D721Med (cell line): ENCODE measurements around the gene SLC7A14.
A peak's percentile ranks its signal among the peaks of the same experiment; 100 is the strongest.

Experiments
- DNase-seq: peaks from one replicate; pipeline ENCODE4 v3.0.0; 2011; ENCODE audit warnings: low spot score; ENCODE audit not compliant: insufficient read length
- FAIRE-seq: peaks from 2 replicates; lab custom pipeline; 2011; peaks lifted over from hg19 to GRCh38; lab: Jason Lieb, UNC
- TF ChIP-seq, protein P1 (sequence below): IDR thresholded peaks from 2 replicates; pipeline ENCODE4 v1.5.1; 2012; ENCODE audit warnings: mild to moderate bottlenecking, control low read depth; ENCODE audit not compliant: insufficient read depth; ENCODE audit errors: missing control alignments

The SLC7A14 gene

DNA sequence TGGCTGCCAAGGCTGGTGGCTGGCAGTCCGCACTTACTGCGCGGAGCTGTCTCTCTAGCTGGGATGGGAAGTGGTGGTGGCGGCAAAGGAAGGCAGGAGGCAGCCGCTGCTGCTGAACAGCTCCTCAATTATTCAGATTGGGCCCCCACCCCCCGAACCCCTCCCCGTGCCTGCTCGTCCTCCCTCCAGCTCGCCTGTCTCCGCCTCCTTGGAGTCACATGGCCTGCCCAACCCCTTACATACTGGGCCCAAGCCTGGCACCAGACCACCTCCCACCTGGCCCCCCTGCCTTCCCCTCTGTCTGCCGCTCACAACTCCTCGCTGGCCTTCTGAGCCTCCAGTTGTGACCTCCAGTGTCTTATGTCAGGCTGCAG, at the start of gene SLC7A14:
SLC7A14 (minus strand) TSS at position 139 of the 374 bp plus-strand sequence. CDS start 59,139 bp downstream, outside the sequence.
- no peak for FAIRE-seq
- DNase-seq: peak; percentile 53
- TF ChIP-seq, protein P1, sequence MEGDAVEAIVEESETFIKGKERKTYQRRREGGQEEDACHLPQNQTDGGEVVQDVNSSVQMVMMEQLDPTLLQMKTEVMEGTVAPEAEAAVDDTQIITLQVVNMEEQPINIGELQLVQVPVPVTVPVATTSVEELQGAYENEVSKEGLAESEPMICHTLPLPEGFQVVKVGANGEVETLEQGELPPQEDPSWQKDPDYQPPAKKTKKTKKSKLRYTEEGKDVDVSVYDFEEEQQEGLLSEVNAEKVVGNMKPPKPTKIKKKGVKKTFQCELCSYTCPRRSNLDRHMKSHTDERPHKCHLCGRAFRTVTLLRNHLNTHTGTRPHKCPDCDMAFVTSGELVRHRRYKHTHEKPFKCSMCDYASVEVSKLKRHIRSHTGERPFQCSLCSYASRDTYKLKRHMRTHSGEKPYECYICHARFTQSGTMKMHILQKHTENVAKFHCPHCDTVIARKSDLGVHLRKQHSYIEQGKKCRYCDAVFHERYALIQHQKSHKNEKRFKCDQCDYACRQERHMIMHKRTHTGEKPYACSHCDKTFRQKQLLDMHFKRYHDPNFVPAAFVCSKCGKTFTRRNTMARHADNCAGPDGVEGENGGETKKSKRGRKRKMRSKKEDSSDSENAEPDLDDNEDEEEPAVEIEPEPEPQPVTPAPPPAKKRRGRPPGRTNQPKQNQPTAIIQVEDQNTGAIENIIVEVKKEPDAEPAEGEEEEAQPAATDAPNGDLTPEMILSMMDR: no peak

DNA sequence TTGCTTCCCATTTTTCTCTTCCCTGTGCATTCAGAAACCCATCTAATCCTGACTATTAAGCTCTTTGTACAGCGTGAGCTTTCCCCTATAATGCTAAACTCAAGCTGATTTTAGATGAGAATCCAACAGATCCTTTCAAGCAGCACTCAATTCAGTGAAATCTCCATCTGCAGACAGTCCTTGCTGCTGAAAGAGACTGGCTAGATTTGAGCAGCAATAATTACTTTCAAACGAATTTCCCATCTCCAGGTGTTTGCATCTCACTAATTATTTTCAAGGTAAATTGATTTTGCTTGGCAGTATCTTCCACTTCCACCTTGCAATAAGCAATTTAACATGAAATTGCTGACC, 49.5 kb upstream of the SLC7A14 start:
- DNase-seq (no peak), FAIRE-seq (no peak)
- TF ChIP-seq, protein P1: no peak

DNA sequence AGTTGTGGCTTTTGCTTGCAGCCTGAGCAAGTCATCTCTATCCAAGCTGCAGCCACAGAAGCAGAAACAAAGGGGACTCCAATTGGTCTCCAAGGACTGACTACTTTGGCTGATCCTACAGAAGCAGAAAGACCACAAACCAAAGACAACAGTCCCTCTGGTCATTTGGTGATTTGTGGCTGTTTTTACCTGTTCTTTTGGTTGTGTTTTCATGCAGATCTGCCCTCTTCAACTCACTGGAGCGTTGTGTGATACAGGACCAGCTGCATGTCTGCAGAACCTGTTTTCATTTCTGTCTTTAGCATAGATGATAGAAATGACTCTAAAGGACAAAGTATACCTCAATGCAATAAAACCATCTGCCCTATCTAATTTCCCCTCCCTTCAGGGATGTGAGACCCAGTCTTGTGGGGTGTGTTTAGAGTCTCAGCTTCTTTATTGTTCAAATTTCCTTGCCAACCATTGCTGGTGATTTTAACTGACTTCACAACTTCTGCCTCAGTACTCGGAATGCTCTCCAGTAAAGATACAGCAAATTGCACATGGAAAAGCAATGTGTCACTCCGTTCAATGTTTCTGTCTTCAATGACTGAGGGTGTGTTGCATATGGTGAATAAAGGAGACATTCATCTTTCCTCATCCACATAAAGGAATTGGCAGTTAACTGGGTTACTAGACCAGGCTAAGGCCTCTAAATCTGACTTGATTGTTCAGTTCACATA, 48.9 kb upstream of the SLC7A14 start:
- no peak for FAIRE-seq
- no peak for DNase-seq
- TF ChIP-seq, protein P1: no peak

DNA sequence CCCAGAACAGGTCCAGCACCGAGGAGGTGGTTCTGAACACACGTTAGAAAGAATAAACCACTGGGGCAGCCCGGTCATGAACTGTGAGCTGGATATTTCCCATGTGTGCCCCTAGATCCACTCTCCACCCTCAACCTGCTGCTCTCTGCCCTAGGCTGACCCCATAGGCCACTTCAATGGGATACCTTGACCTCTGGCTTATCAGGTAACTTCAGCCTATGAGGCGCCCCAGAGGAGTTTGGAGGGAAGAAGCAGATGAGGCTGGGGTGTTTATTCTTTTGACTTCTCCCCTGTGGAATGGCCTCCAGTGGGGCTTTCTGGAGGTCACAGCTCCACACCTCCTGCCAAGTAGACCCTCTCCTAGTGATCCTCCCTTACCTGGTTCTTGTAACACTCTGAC, 47.7 kb upstream of the SLC7A14 start:
- FAIRE-seq: no peak
- TF ChIP-seq, protein P1: no peak

DNA sequence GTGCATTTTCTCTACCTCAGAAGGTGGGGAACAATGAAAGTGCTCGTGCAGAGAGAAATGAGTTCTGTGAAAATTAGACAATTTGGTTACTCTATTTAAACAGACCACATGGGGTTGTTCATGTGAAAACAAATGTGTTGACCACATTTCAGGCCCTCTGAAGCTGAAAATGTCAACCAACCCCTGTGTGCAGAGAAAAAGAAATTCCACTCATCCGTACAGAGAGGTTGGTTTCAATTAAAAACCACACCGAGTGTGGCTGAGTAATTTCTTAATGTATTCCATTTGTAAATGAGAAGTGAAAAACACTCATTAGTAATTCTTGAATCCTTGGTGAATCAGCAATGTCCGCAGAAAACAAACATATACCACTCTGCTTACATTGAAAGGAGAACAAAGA, 46.9 kb upstream of the SLC7A14 start:
- FAIRE-seq (no peak), DNase-seq (no peak)
- TF ChIP-seq, protein P1: no peak

More for the DNA sequence above, 47.7 kb upstream of the SLC7A14 start:
- no peak for DNase-seq

DNA sequence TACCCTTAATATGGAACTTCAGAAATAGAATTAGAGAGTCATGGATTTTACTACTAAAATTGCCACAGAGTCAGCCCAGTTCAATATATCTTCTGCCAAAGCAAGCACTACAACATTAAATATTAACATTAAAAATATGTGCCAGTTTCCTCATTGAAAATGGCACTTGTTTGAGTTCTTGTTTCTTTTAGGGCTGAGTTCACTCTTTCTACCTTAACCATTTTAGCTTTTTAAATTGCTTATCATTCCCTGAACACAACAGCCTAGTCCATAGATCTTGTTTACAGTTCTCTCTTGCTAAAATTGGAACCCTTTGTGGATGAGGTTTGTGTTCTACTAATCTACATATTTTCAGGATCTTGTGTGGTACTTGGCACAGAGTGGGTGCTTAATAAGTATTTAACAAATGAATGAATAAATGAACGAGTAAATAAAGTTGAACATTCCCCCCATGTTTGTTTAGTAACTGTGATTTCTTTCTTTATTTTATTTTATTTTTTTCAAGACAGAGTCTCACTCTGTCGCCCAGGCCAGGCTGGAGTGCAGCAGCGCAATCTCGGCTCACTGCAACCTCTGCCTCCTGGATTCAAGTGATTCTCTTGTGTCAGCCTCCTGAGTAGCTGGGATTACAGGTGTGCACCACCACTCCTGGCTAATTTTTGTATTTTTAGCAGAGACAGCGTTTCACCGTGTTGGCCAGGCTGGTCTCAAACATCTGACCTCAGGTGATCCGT, 46.0 kb upstream of the SLC7A14 start:
- FAIRE-seq: no peak
- TF ChIP-seq, protein P1: no peak
- no peak for DNase-seq

DNA sequence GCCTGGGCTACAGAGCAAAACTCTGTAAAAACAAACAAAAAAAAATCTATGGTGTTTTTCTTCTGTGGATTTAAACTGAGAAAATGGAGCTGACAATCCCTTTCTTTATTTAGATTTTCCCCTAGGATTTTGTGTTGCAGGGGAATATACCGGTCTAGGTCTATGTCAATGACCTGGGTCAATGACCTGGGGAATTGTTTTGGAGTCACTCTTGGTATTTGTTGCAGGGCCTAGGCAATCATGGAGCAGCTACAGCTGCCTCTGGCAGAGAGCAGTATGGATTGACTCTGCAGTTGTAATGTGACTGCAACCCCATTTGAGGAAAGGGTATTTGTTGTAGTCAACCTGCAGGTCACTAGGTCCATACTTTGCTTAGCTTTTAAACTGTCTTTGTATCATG, 37.6 kb upstream of the SLC7A14 start:
- DNase-seq (no peak), FAIRE-seq (no peak)
- TF ChIP-seq, protein P1: no peak
